ENCODE results near the gene ACTA2.
A peak's percentile ranks its signal among the peaks of the same experiment; 100 is the strongest.

The ACTA2 gene

GRCh38 chr10:88994019-88994418 lies 41.4 kb upstream of the ACTA2 start:
- no peak for TF ChIP-seq CTCF (IDR thresholded peaks at IDR 0.05; ENCODE audit: extremely low read depth, insufficient read depth, missing control alignments)
- in situ Hi-C loops (cut with MboI; ENCODE audit: low pct_unique_long_range_greater_than_20kb, low sequenced_read_pairs, unreplicated experiment) = no loop called here
- peak; percentile 31 for DNase-seq (ENCODE audit: low spot score)

DNA sequence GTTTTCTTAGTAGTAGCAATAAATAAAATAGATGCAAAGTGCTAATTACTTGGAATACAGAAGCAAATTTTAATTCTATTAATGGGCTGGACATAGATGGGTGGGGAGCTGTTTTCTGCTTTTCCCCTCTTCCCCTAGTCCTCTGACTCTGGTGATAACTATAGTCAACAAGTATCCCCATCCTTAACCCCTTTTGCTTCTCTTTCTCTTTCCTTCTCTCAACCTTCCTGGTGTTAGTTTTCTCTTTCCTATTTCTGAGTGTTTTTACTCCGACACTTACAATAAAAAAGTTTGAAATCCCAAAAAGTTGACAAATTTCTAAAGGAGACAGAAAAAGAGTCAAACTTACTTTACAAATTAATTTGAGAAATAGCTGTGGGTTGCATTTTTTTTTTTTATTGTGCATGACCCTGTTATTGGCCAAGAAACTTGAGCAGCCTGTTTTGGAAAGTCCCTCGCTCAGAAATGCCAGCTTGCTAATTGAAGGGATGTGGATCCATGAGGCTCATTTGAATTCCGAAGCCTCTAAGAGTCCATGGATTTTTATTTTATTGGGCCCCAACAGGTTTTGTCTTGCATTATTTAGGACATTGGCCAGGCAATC lies 40.5 kb upstream of the ACTA2 start:
- no peak for TF ChIP-seq CTCF (IDR thresholded peaks at IDR 0.05; ENCODE audit: extremely low read depth, insufficient read depth, missing control alignments)
- DNase-seq (ENCODE audit: low spot score) = no peak
- in situ Hi-C loops (cut with MboI; ENCODE audit: low pct_unique_long_range_greater_than_20kb, low sequenced_read_pairs, unreplicated experiment) = no loop called here

DNA sequence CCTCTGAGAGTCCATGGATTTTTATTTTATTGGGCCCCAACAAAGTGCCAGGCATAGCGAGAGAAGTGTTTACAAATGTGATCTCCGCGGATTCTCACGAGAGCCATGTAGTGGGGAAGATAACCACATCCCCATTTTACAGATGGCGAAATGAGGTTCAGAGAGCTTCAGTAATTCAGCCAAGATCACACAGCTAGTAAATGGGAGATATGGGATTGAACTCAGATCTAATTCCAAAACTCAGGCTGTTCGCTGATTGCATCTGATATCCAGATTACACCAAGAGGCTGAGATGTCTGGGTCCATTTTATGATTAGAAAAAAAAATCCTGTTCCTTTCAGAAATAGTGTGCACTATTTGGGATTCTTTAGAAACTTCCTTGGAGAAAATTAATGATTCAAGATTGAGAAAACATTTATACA lies 39.3 kb upstream of the ACTA2 start:
- in situ Hi-C loops (cut with MboI; ENCODE audit: low pct_unique_long_range_greater_than_20kb, low sequenced_read_pairs, unreplicated experiment) = no loop called here
- no peak for TF ChIP-seq CTCF (IDR thresholded peaks at IDR 0.05; ENCODE audit: extremely low read depth, insufficient read depth, missing control alignments)
- peak; percentile 63 for DNase-seq (ENCODE audit: low spot score)

GRCh38 chr10:88991161-88991898 lies 38.8 kb upstream of the ACTA2 start:
- in situ Hi-C loops (cut with MboI; ENCODE audit: low pct_unique_long_range_greater_than_20kb, low sequenced_read_pairs, unreplicated experiment) = no loop called here
- TF ChIP-seq CTCF (IDR thresholded peaks at IDR 0.05; ENCODE audit: extremely low read depth, insufficient read depth, missing control alignments) = peak; percentile 8
- peak; percentile 71 for DNase-seq (ENCODE audit: low spot score)

- DNase-seq (ENCODE audit: low spot score) = peak; percentile 83
- in situ Hi-C loops (cut with MboI; ENCODE audit: low pct_unique_long_range_greater_than_20kb, low sequenced_read_pairs, unreplicated experiment) = no loop called here
- TF ChIP-seq CTCF (IDR thresholded peaks at IDR 0.05; ENCODE audit: extremely low read depth, insufficient read depth, missing control alignments) = no peak
Observed at GRCh38 chr10:88990384-88991160, 38.0 kb upstream of the ACTA2 start, which contains the start of gene FAS. Gene FAS (plus strand): TSS chr10:88990798. CDS start chr10:88990877, 79 bp downstream.

DNA sequence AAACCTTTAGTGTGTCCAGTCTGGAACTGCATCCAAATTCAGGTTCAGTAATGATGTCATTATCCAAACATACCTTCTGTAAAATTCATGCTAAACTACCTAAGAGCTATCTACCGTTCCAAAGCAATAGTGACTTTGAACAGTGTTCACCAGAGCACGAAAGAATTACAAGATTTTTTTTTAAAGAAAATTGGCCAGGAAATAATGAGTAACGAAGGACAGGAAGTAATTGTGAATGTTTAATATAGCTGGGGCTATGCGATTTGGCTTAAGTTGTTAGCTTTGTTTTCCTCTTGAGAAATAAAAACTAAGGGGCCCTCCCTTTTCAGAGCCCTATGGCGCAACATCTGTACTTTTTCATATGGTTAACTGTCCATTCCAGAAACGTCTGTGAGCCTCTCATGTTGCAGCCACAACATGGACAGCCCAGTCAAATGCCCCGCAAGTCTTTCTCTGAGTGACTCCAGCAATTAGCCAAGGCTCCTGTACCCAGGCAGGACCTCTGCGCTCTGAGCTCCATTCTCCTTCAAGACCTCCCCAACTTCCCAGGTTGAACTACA lies 37.3 kb upstream of the ACTA2 start:
- in situ Hi-C loops (cut with MboI; ENCODE audit: low pct_unique_long_range_greater_than_20kb, low sequenced_read_pairs, unreplicated experiment) = no loop called here
- peak; percentile 39 for DNase-seq (ENCODE audit: low spot score)
- TF ChIP-seq CTCF (IDR thresholded peaks at IDR 0.05; ENCODE audit: extremely low read depth, insufficient read depth, missing control alignments) = no peak
